ENCODE measurements around the gene IFI27L1.

GRCh38 chr14:94074534-94074933 lies 6.6 kb upstream of the IFI27L1 start:
- TF ChIP-seq POLR2A (IDR thresholded peaks at IDR 0.05) = no peak
- TF ChIP-seq CTCF (IDR thresholded peaks at IDR 0.05) = no peak
